ENCODE results near the gene PHF5A. TPM values are rescaled to one million over a fixed set of nuclear protein-coding genes. Genes with fewer than 3 reads are reported as not detected.

Gene PHF5A
- total RNA-seq, 2 experiments from 2014 or later = 58.8 to 62.1 TPM

- ChIA-PET POLR2A (no interaction called here), CTCF (no interaction called here)
- Mint-ChIP-seq H3K4me1 (ENCODE audit: low read depth) (peaks cover 4% of the 10 kb centered on the region), H3K27me3 (ENCODE audit: low read depth) (no peaks in the 10 kb centered on the region), H3K4me3 (no peak overlapping the region), H3K27ac (no peak overlapping the region), H3K36me3 (ENCODE audit: low read depth) (peaks cover 41% of the 10 kb centered on the region), H3K9me3 (ENCODE audit: insufficient read depth) (no peaks in the 10 kb centered on the region)
- ATAC-seq (no peak), DNase-seq (no peak)
Observed at GRCh38 chr22:41431656-41432055, 36.8 kb downstream of the PHF5A start.

- Mint-ChIP-seq H3K27ac (no peak overlapping the region), H3K4me1 (ENCODE audit: low read depth) (peaks cover 15% of the 10 kb centered on the region), H3K4me3 (no peak overlapping the region), H3K27me3 (ENCODE audit: low read depth) (no peaks in the 10 kb centered on the region), H3K36me3 (ENCODE audit: low read depth) (peaks cover 30% of the 10 kb centered on the region), H3K9me3 (ENCODE audit: insufficient read depth) (no peaks in the 10 kb centered on the region)
- ATAC-seq = no peak
- DNase-seq = no peak
- POLR2A ChIA-PET = no interaction called here
- CTCF ChIA-PET = no interaction called here
Observed at GRCh38 chr22:41429951-41430332, 38.5 kb downstream of the PHF5A start.

GRCh38 chr22:41429232-41429950, 39.1 kb downstream of the PHF5A start:
- Mint-ChIP-seq H3K4me3 (no peak overlapping the region), H3K27ac (no peak overlapping the region), H3K27me3 (ENCODE audit: low read depth) (no peaks in the 10 kb centered on the region), H3K36me3 (ENCODE audit: low read depth) (peaks cover 30% of the 10 kb centered on the region), H3K9me3 (ENCODE audit: insufficient read depth) (no peaks in the 10 kb centered on the region), H3K4me1 (ENCODE audit: low read depth) (peaks cover 15% of the 10 kb centered on the region)
- CTCF ChIA-PET = interaction anchor here (0.6 kb wide), 1 partner anchor 414 kb away, joined by 3 read pairs; no protein-coding TSS in a partner anchor
- POLR2A ChIA-PET = interaction anchor here (1.2 kb wide), 1 partner anchor 16 kb away, joined by 3 read pairs; no protein-coding TSS in a partner anchor
- DNase-seq = no peak
- peak; percentile 18 for ATAC-seq

- H3K9me3 Mint-ChIP-seq (ENCODE audit: insufficient read depth) = no peaks in the 10 kb centered on the region
- POLR2A ChIA-PET = interaction anchor here (0.6 to 1.6 kb wide), 7 partner anchors 14 to 1238 kb away, joined by 3 to 8 read pairs (median 3); partner anchors contain the start of genes ACO2, PHF5A and TOB2
- H3K4me3 Mint-ChIP-seq = no peak overlapping the region
- peak overlapping the region; percentile 63 for H3K27ac Mint-ChIP-seq
- peaks cover 15% of the 10 kb centered on the region for H3K4me1 Mint-ChIP-seq (ENCODE audit: low read depth)
- ATAC-seq (peak; percentile 62), DNase-seq (peak; percentile 62)
- CTCF ChIA-PET = interaction anchor here (1.4 kb wide), 1 partner anchor 22 kb away, joined by 6 read pairs; no protein-coding TSS in a partner anchor
- no peaks in the 10 kb centered on the region for H3K27me3 Mint-ChIP-seq (ENCODE audit: low read depth)
- peaks cover 19% of the 10 kb centered on the region for H3K36me3 Mint-ChIP-seq (ENCODE audit: low read depth)
Observed at GRCh38 chr22:41425660-41426365, 42.7 kb downstream of the PHF5A start.

- no peak for DNase-seq
- Mint-ChIP-seq H3K36me3 (ENCODE audit: low read depth) (peaks cover 14% of the 10 kb centered on the region), H3K4me3 (no peak overlapping the region), H3K9me3 (ENCODE audit: insufficient read depth) (no peaks in the 10 kb centered on the region), H3K27ac (no peak overlapping the region), H3K27me3 (ENCODE audit: low read depth) (no peaks in the 10 kb centered on the region), H3K4me1 (ENCODE audit: low read depth) (peaks cover 15% of the 10 kb centered on the region)
- ChIA-PET CTCF (interaction anchor here (2.8 kb wide), 1 partner anchor 15 kb away, joined by 13 read pairs; no protein-coding TSS in a partner anchor), POLR2A (no interaction called here)
- ATAC-seq = no peak
Observed at GRCh38 chr22:41418717-41419116, 49.8 kb downstream of the PHF5A start.

GRCh38 chr22:41417622-41418390, 50.7 kb downstream of the PHF5A start:
- CTCF ChIA-PET = interaction anchor here (2.8 kb wide), 1 partner anchor 14 kb away, joined by 13 read pairs; no protein-coding TSS in a partner anchor
- Mint-ChIP-seq H3K27me3 (ENCODE audit: low read depth) (no peaks in the 10 kb centered on the region), H3K27ac (no peak overlapping the region), H3K36me3 (ENCODE audit: low read depth) (peaks cover 13% of the 10 kb centered on the region), H3K4me1 (ENCODE audit: low read depth) (peaks cover 15% of the 10 kb centered on the region), H3K4me3 (no peak overlapping the region), H3K9me3 (ENCODE audit: insufficient read depth) (no peaks in the 10 kb centered on the region)
- DNase-seq (no peak), ATAC-seq (no peak)
- POLR2A ChIA-PET = interaction anchor here (1.2 to 1.7 kb wide), 2 partner anchors 29 to 51 kb away, joined by 4 to 5 read pairs; partner anchors contain the start of genes ACO2, PHF5A and TOB2

- peak overlapping the region; percentile 98 for H3K4me3 Mint-ChIP-seq
- H3K4me1 Mint-ChIP-seq (ENCODE audit: low read depth) = peaks cover 33% of the 10 kb centered on the region
- peaks cover 10% of the 10 kb centered on the region for H3K36me3 Mint-ChIP-seq (ENCODE audit: low read depth)
- ATAC-seq (no peak), DNase-seq (no peak)
- no peaks in the 10 kb centered on the region for H3K27me3 Mint-ChIP-seq (ENCODE audit: low read depth)
- CTCF ChIA-PET = no interaction called here
- POLR2A ChIA-PET = no interaction called here
- peak overlapping the region; percentile 64 for H3K27ac Mint-ChIP-seq
- no peaks in the 10 kb centered on the region for H3K9me3 Mint-ChIP-seq (ENCODE audit: insufficient read depth)
Observed at GRCh38 chr22:41415554-41415953, 52.9 kb downstream of the PHF5A start.

- H3K4me1 Mint-ChIP-seq (ENCODE audit: low read depth) = peaks cover 35% of the 10 kb centered on the region
- CTCF ChIA-PET = interaction anchor here (1.3 to 2.8 kb wide), 6 partner anchors 30 to 451 kb away, joined by 3 to 11 read pairs (median 6); partner anchors contain the start of genes ACO2, PHF5A and TEF
- H3K9me3 Mint-ChIP-seq (ENCODE audit: insufficient read depth) = no peaks in the 10 kb centered on the region
- peaks cover 10% of the 10 kb centered on the region for H3K36me3 Mint-ChIP-seq (ENCODE audit: low read depth)
- H3K27me3 Mint-ChIP-seq (ENCODE audit: low read depth) = no peaks in the 10 kb centered on the region
- no peak for ATAC-seq
- H3K27ac Mint-ChIP-seq = peak overlapping the region; percentile 84
- H3K4me3 Mint-ChIP-seq = peak overlapping the region; percentile 33
- no peak for DNase-seq
- POLR2A ChIA-PET = interaction anchor here (0.5 to 1.5 kb wide), 5 partner anchors 15 to 210 kb away, joined by 3 to 5 read pairs (median 4); partner anchors contain the start of gene RANGAP1
Observed at GRCh38 chr22:41411021-41411851, 57.3 kb downstream of the PHF5A start.

- H3K4me1 Mint-ChIP-seq (ENCODE audit: low read depth) = peaks cover 34% of the 10 kb centered on the region
- peaks cover 6% of the 10 kb centered on the region for H3K36me3 Mint-ChIP-seq (ENCODE audit: low read depth)
- H3K27ac Mint-ChIP-seq = peak overlapping the region; percentile 67
- DNase-seq (no peak), ATAC-seq (no peak)
- no peaks in the 10 kb centered on the region for H3K9me3 Mint-ChIP-seq (ENCODE audit: insufficient read depth)
- no peaks in the 10 kb centered on the region for H3K27me3 Mint-ChIP-seq (ENCODE audit: low read depth)
- H3K4me3 Mint-ChIP-seq = no peak overlapping the region
- POLR2A ChIA-PET = no interaction called here
- CTCF ChIA-PET = interaction anchor here (1.1 to 2.8 kb wide), 4 partner anchors 36 to 123 kb away, joined by 3 to 11 read pairs (median 6); partner anchors contain the start of gene TOB2
Observed at GRCh38 chr22:41410311-41410751, 58.2 kb downstream of the PHF5A start.

Data from activated CD8-positive, alpha-beta T cell treated with anti-CD3 and anti-CD28 coated beads, Interleukin-2, amount 10 ng/mL, durations not matched to agents 7 days and 5 days (primary cell).